ENCODE data around the gene MIR17HG. TPM values are rescaled to one million over a fixed set of nuclear protein-coding genes. Genes with fewer than 3 reads are reported as not detected.

Gene MIR17HG
- total and polyA plus RNA-seq, 9 donors: 0.82 to 7.9 (median 5.1) TPM

DNA sequence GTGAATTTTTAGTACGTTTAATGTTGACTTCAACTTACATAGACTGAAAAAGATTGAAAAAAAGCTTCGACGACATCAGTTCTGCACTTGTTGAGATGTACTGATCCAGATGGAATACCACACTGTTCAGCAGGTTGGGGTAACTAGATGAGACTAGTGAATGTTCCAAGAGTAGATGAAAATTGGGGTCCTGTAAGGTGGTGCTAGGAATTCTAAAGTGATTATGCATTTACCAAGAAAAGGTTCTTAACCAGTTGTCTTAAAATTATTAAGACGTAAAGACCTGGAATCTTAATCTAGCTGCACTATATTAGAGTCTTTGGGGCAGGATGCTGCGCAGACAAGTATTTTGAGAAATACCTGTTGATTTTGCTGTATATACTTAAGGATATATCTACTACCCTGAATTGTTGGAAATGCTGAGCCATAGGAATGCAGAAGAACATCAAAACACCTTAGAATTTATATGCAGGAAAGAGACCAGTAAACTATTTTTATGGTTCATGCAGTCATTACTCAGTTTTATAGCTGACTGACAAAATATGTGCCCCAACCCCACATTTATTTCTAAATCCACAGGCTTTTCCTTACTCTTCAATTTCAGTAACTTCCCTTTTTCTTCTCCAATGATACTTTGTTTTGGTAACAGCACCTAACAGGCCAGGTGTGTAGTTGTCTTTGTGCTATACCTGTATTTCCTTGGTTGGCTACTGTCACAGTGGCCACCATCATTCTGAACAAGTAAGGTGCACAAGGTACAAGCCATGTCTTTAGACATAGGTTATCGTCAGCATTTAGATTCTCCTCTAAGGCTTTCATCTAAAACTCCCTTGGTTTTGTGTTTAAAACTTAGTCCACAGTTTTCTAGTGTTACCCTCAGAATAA lies 8.6 kb downstream of the MIR17HG start:
- no peaks in the 10 kb centered on the region for H3K4me1 ChIP-seq (ENCODE audit: insufficient read depth)
- intact Hi-C loops (cut with DNase I): no loop called here
- WGBS, 3 donors: 94 to 97% (median 95%) methylated on average over 6 of the region's 6 CpGs
- H3K9me3 ChIP-seq: no peaks in the 10 kb centered on the region
- H3K27me3 ChIP-seq: no peaks in the 10 kb centered on the region
- no peak overlapping the region for H3K4me3 ChIP-seq
- no peaks in the 10 kb centered on the region for H3K36me3 ChIP-seq
- H3K27ac ChIP-seq: no peak overlapping the region
- TF ChIP-seq POLR2A (IDR thresholded peaks at IDR 0.05) (no peak), EP300 (IDR thresholded peaks at IDR 0.05) (no peak)
- TF ChIP-seq, protein P1, sequence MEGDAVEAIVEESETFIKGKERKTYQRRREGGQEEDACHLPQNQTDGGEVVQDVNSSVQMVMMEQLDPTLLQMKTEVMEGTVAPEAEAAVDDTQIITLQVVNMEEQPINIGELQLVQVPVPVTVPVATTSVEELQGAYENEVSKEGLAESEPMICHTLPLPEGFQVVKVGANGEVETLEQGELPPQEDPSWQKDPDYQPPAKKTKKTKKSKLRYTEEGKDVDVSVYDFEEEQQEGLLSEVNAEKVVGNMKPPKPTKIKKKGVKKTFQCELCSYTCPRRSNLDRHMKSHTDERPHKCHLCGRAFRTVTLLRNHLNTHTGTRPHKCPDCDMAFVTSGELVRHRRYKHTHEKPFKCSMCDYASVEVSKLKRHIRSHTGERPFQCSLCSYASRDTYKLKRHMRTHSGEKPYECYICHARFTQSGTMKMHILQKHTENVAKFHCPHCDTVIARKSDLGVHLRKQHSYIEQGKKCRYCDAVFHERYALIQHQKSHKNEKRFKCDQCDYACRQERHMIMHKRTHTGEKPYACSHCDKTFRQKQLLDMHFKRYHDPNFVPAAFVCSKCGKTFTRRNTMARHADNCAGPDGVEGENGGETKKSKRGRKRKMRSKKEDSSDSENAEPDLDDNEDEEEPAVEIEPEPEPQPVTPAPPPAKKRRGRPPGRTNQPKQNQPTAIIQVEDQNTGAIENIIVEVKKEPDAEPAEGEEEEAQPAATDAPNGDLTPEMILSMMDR (IDR thresholded peaks at IDR 0.05): no peak
- no peak for DNase-seq

GRCh38 chr13:91356919-91357612 lies 9.6 kb downstream of the MIR17HG start:
- no peak for DNase-seq
- no peaks in the 10 kb centered on the region for H3K4me1 ChIP-seq (ENCODE audit: insufficient read depth)
- no peak overlapping the region for H3K27ac ChIP-seq
- intact Hi-C loops (cut with DNase I): no loop called here
- no peak overlapping the region for H3K4me3 ChIP-seq
- H3K27me3 ChIP-seq: no peaks in the 10 kb centered on the region
- no peaks in the 10 kb centered on the region for H3K9me3 ChIP-seq
- TF ChIP-seq EP300 (IDR thresholded peaks at IDR 0.05) (no peak), POLR2A (IDR thresholded peaks at IDR 0.05) (no peak)
- TF ChIP-seq, protein P1 (IDR thresholded peaks at IDR 0.05): no peak
- WGBS, 3 donors: 73 to 78% (median 77%) methylated on average over 6 of the region's 6 CpGs
- no peaks in the 10 kb centered on the region for H3K36me3 ChIP-seq

DNA sequence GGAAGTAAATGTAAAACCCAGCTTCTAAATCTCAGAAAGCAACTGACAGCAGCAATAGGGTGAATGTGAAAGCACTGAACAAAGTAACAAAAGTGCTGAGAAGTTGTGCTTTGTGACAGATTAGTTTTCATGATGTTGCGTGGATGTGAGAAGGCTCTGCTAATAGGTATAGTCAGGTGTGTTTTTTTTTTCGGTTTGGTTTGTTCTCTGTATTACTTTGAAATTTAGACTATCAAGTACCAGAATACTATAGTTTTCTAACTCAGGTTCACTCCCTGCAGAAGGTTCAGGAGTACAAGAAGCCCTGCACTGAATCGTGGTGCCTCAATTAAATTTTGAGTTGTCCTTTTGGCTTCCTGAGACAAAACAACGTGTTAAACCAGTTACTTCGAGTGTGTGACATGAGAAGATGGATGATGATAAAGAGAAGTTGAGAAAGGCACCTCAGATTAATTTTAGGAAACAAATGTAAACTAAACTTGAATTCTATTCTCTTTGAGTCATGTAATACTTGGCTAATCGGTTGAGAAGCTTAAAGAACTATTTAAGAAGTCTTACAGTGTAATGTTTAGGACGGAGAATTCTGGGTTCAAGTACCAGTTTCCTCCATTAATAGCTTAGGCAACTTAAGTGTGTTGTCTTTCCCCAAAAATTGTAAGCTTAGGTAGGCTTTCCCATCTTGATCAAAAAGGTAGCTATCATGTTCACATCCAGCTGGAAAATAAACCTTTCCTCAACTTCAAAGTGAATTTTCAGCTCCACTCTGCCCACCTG lies 10.3 kb downstream of the MIR17HG start:
- TF ChIP-seq, protein P1 (IDR thresholded peaks at IDR 0.05): no peak
- TF ChIP-seq EP300 (IDR thresholded peaks at IDR 0.05) (no peak), POLR2A (IDR thresholded peaks at IDR 0.05) (no peak)
- H3K4me1 ChIP-seq (ENCODE audit: insufficient read depth): no peaks in the 10 kb centered on the region
- DNase-seq: no peak
- no peak overlapping the region for H3K4me3 ChIP-seq
- intact Hi-C loops (cut with DNase I): no loop called here
- WGBS, 3 donors: 68 to 71% (median 69%) methylated on average over 7 of the region's 7 CpGs
- H3K36me3 ChIP-seq: no peaks in the 10 kb centered on the region
- no peak overlapping the region for H3K27ac ChIP-seq
- H3K9me3 ChIP-seq: no peaks in the 10 kb centered on the region
- H3K27me3 ChIP-seq: no peaks in the 10 kb centered on the region

DNA sequence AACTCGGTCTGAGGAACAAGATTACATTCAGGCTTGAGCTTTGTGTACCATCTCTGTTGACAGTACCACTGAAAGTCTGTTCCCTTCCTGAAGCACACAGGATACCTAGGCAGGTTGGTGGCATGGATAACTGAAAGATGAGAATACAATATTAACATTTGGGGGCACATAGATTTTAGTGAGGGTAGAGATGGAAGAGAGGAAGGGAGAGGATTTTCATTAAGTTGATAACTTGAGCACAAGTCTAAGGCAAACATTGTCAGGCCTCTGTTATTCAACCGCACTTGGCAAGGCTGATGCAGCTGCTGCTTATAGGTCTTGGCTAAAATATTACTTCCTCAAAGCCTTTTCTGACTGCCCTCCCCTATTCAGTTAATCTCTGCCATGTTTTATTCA lies 10.9 kb downstream of the MIR17HG start:
- Histone ChIP-seq H3K27ac (no peak overlapping the region), H3K27me3 (no peaks in the 10 kb centered on the region), H3K36me3 (no peaks in the 10 kb centered on the region), H3K4me3 (no peak overlapping the region), H3K9me3 (no peaks in the 10 kb centered on the region), H3K4me1 (ENCODE audit: insufficient read depth) (no peaks in the 10 kb centered on the region)
- TF ChIP-seq POLR2A (IDR thresholded peaks at IDR 0.05) (no peak), EP300 (IDR thresholded peaks at IDR 0.05) (no peak)
- TF ChIP-seq, protein P1 (IDR thresholded peaks at IDR 0.05): no peak
- intact Hi-C loops (cut with DNase I): no loop called here
- DNase-seq: no peak
- 47 to 54% (median 49%) methylated on average over 2 of the region's 2 CpGs for WGBS, 3 donors
